Umbilical cord (tissue), 2 donors: ENCODE data around the gene MEIS3. TPM values are rescaled to one million over a fixed set of nuclear protein-coding genes. Genes with fewer than 3 reads are reported as not detected.

Experiments
- DNase-seq: peaks from one replicate; pipeline ENCODE4 v3.0.0-alpha.2; 2015; ENCODE audit warnings: low spot score
- total RNA-seq: library from RNA; depleted of rRNA; stranded (reverse); fragments of >200 nt; gene quantifications from one replicate; pipeline ENCODE4 v1.2.3, GENCODE V29; 2014; ENCODE audit warnings: low replicate concordance; ENCODE audit not compliant: insufficient read depth

The MEIS3 gene
- total RNA-seq, 1 donor from 2014 or later = 91.2 TPM

GRCh38 chr19:47435883-47436417 lies 16.6 kb upstream of the MEIS3 start:
- no peak for DNase-seq

- DNase-seq = no peak
Observed at GRCh38 chr19:47435196-47435595, 15.9 kb upstream of the MEIS3 start.

GRCh38 chr19:47434088-47434487 lies 14.8 kb upstream of the MEIS3 start:
- DNase-seq = no peak

- DNase-seq = no peak
Observed at GRCh38 chr19:47433121-47433520, 13.8 kb upstream of the MEIS3 start.

- DNase-seq = no peak
Observed at GRCh38 chr19:47432499-47432898, 13.2 kb upstream of the MEIS3 start.

- DNase-seq = no peak
Observed at GRCh38 chr19:47432091-47432490, 12.8 kb upstream of the MEIS3 start.

GRCh38 chr19:47430041-47430802 lies 10.9 kb upstream of the MEIS3 start:
- peak; percentile 38 for DNase-seq

- DNase-seq = no peak
Observed at GRCh38 chr19:47429140-47429793, 9.9 kb upstream of the MEIS3 start.

GRCh38 chr19:47428177-47428894 lies 9.0 kb upstream of the MEIS3 start:
- DNase-seq = peak; percentile 96

GRCh38 chr19:47427241-47428176 lies 8.2 kb upstream of the MEIS3 start:
- DNase-seq = peak; percentile 63

- no peak for DNase-seq
Observed at GRCh38 chr19:47423203-47423882, 4.0 kb upstream of the MEIS3 start.

GRCh38 chr19:47422417-47423163 lies 3.3 kb upstream of the MEIS3 start:
- DNase-seq = no peak

GRCh38 chr19:47421844-47422395 lies 2.6 kb upstream of the MEIS3 start:
- no peak for DNase-seq

- no peak for DNase-seq
Observed at GRCh38 chr19:47421244-47421786, 2.0 kb upstream of the MEIS3 start.

- no peak for DNase-seq
Observed at GRCh38 chr19:47419789-47420188, 462 bp upstream of the MEIS3 start.

- no peak for DNase-seq
Observed at GRCh38 chr19:47418692-47419029, 666 bp downstream of the MEIS3 start.

- no peak for DNase-seq
Observed at GRCh38 chr19:47417746-47418691, 1.3 kb downstream of the MEIS3 start.

GRCh38 chr19:47417107-47417745 lies 2.1 kb downstream of the MEIS3 start:
- no peak for DNase-seq
